Trophoblast cell (in vitro differentiated cells and primary cell): ENCODE results near the gene PPP1R3A.

Source experiments
- DNase-seq, 2 donors: peaks; one replicate each; pipeline ENCODE4 v3.0.0-alpha.2; 2016
- H2AFZ ChIP-seq: 2 replicates; pipeline ENCODE4 v1.6.1; 2013; ENCODE audit warnings: low read length, moderate library complexity, mild to moderate bottlenecking; ENCODE audit not compliant: insufficient read depth, poor library complexity
- H2AK5ac ChIP-seq: 2 replicates; pipeline ENCODE4 v1.6.1; 2013; ENCODE audit warnings: mild to moderate bottlenecking, low read length
- H2BK120ac ChIP-seq: 2 replicates; pipeline ENCODE4 v1.6.1; 2013; ENCODE audit warnings: low read length, mild to moderate bottlenecking, moderate library complexity; ENCODE audit not compliant: insufficient read depth, poor library complexity
- H2BK12ac ChIP-seq: 2 replicates; pipeline ENCODE4 v1.6.1; 2013; ENCODE audit warnings: mild to moderate bottlenecking, low read length, moderate library complexity
- H2BK5ac ChIP-seq: 2 replicates; pipeline ENCODE4 v1.6.1; 2013; ENCODE audit warnings: low read length, low read depth, moderate library complexity, mild to moderate bottlenecking; ENCODE audit not compliant: poor library complexity
- H3K14ac ChIP-seq: 2 replicates; pipeline ENCODE4 v1.6.1; 2013; ENCODE audit warnings: mild to moderate bottlenecking, low read length
- H3K18ac ChIP-seq: 2 replicates; pipeline ENCODE4 v1.6.1; 2013; ENCODE audit warnings: mild to moderate bottlenecking, low read length
- H3K23ac ChIP-seq: 2 replicates; pipeline ENCODE4 v1.6.1; 2013; ENCODE audit warnings: low read length
- H3K27ac ChIP-seq: 2 replicates; pipeline ENCODE4 v1.5.1; 2013; ENCODE audit warnings: low read depth, mild to moderate bottlenecking, inconsistent platforms, low read length, moderate library complexity
- H3K27me3 ChIP-seq: 2 replicates; pipeline ENCODE4 v1.6.1; 2013; ENCODE audit warnings: inconsistent platforms, mild to moderate bottlenecking, low read length, moderate library complexity; ENCODE audit not compliant: insufficient read depth
- H3K36me3 ChIP-seq, 2 experiments: 1 replicate in 1 of 2; 2 replicates in 1 of 2; pipeline ENCODE4 v1.6.1; 2013; ENCODE audit warnings: low read length in 2 of 2, mild to moderate bottlenecking in 2 of 2, moderate library complexity in 1 of 2; ENCODE audit not compliant: insufficient read depth in 2 of 2, control insufficient read depth in 1 of 2
- H3K4ac ChIP-seq: 2 replicates; pipeline ENCODE4 v1.6.1; 2013; ENCODE audit warnings: low read depth, mild to moderate bottlenecking, low read length, moderate library complexity
- H3K4me1 ChIP-seq, 2 experiments: 1 replicate in 1 of 2; 2 replicates in 1 of 2; pipeline ENCODE4 v1.6.1; 2013; ENCODE audit warnings: low read length in 2 of 2, mild to moderate bottlenecking in 2 of 2, moderate library complexity in 1 of 2; ENCODE audit not compliant: insufficient read depth in 2 of 2, control insufficient read depth in 1 of 2
- H3K4me2 ChIP-seq: 2 replicates; pipeline ENCODE4 v1.6.1; 2013; ENCODE audit warnings: inconsistent platforms, mild to moderate bottlenecking, low read length, moderate library complexity
- H3K4me3 ChIP-seq: 2 replicates; pipeline ENCODE4 v1.5.1; 2013; ENCODE audit warnings: mild to moderate bottlenecking, low read depth, low read length, inconsistent platforms
- H3K79me1 ChIP-seq: one replicate; pipeline ENCODE4 v1.6.1; 2013; ENCODE audit warnings: low read length
- H3K79me2 ChIP-seq: 2 replicates; pipeline ENCODE4 v1.6.1; 2013; ENCODE audit warnings: low read length, mild to moderate bottlenecking; ENCODE audit not compliant: control insufficient read depth, insufficient read depth, poor library complexity
- H3K9ac ChIP-seq: 2 replicates; pipeline ENCODE4 v1.6.1; 2013; ENCODE audit warnings: mild to moderate bottlenecking, low read length
- H3K9me3 ChIP-seq: 2 replicates; pipeline ENCODE4 v1.6.1; 2013; ENCODE audit warnings: low read depth, mild to moderate bottlenecking, control low read depth, inconsistent platforms, low read length; ENCODE audit not compliant: insufficient read depth
- H4K12ac ChIP-seq: 2 replicates; pipeline ENCODE4 v1.6.1; 2013; ENCODE audit warnings: low read depth, mild to moderate bottlenecking, low read length, moderate library complexity
- H4K8ac ChIP-seq: 2 replicates; pipeline ENCODE4 v1.6.1; 2013; ENCODE audit warnings: low read depth, mild to moderate bottlenecking, low read length, moderate library complexity
- H4K91ac ChIP-seq: one replicate; pipeline ENCODE4 v1.6.1; 2013; ENCODE audit warnings: low read depth, mild to moderate bottlenecking, low read length, moderate library complexity
- WGBS: extraction: QIAGEN DNeasy Blood & Tissue Kit; methylation state at CpG from one replicate; pipeline ENCODE4 v1.1.7; 2013; ENCODE audit warnings: missing lambda C conversion rate; ENCODE audit not compliant: insufficient read length, insufficient coverage; ENCODE audit errors: extremely low coverage; 5-methylcytosine and 5-hydroxymethylcytosine counted together

PPP1R3A gene

DNA sequence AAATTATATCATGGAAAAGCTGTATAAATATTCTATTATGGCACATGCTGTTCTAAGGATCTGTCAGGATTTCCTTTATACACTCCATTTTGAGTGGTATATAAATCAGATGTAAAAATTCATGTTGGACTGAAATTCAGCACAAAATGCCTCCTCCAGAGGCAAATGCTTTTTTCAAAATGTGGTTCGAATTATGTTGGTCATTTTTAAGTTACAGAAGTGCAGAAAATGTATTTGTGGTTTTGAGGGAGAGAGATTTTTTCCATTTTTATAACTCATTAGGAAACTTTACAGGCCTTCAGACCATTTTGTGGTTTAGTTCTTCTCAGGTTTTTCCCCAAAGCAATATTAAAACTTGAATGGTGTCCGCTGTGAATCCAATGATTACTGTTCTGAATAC is 2.9 kb downstream of the PPP1R3A start:
- no peak overlapping the region for H3K4ac ChIP-seq
- H3K9ac ChIP-seq = no peak overlapping the region
- H3K36me3 ChIP-seq = no peaks in the 10 kb centered on the region
- H4K12ac ChIP-seq = no peak overlapping the region
- no peak overlapping the region for H2BK120ac ChIP-seq
- H3K14ac ChIP-seq = no peak overlapping the region
- no peak overlapping the region for H3K18ac ChIP-seq
- H4K91ac ChIP-seq = no peak overlapping the region
- H3K23ac ChIP-seq = no peak overlapping the region
- H2BK12ac ChIP-seq = no peak overlapping the region
- no peak overlapping the region for H4K8ac ChIP-seq
- no peaks in the 10 kb centered on the region for H3K9me3 ChIP-seq
- no peak for DNase-seq
- H3K4me2 ChIP-seq = no peak overlapping the region
- no peak overlapping the region for H3K4me3 ChIP-seq
- H3K27ac ChIP-seq = no peak overlapping the region
- H3K79me1 ChIP-seq = no peaks in the 10 kb centered on the region
- no peak overlapping the region for H2BK5ac ChIP-seq
- no CpG with 5 or more reads among the region's 2 CpGs for WGBS
- H3K27me3 ChIP-seq = no peaks in the 10 kb centered on the region
- H3K79me2 ChIP-seq = no peaks in the 10 kb centered on the region
- no peak overlapping the region for H2AFZ ChIP-seq
- no peak overlapping the region for H2AK5ac ChIP-seq
- no peaks in the 10 kb centered on the region for H3K4me1 ChIP-seq

DNA sequence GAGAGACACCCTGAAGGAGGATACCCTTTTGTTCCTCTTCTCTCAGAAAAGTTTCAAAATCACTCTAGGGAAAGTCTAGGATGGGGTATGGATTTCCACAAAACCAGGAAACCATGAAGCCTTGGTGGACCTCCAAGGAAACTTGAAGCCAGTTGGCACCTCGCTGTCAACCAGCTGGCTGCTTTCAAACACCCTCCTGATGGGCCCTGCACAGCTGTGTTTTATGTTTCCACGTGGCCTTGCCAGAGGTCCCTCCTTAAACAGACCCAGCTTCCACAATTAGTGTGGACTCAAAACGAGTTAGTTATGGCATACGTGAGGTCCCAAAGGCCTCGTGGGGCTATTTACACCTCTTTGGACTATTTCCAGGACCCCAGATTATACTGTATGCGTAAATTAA is 5.9 kb downstream of the PPP1R3A start:
- Histone ChIP-seq H3K27me3 (no peaks in the 10 kb centered on the region), H3K79me1 (no peaks in the 10 kb centered on the region), H3K23ac (no peak overlapping the region), H2AFZ (no peak overlapping the region), H3K36me3 (no peaks in the 10 kb centered on the region), H2BK120ac (no peak overlapping the region), H2BK5ac (no peak overlapping the region), H3K9me3 (no peaks in the 10 kb centered on the region), H3K4me2 (no peak overlapping the region), H3K14ac (peak overlapping the region; percentile 30), H4K12ac (no peak overlapping the region), H2BK12ac (no peak overlapping the region), H3K4me3 (no peak overlapping the region), H2AK5ac (no peak overlapping the region), H3K18ac (no peak overlapping the region), H3K9ac (no peak overlapping the region), H3K79me2 (no peaks in the 10 kb centered on the region), H3K4ac (no peak overlapping the region), H3K4me1 (no peaks in the 10 kb centered on the region), H4K8ac (no peak overlapping the region), H3K27ac (no peak overlapping the region), H4K91ac (no peak overlapping the region)
- DNase-seq = no peak
- WGBS = no CpG with 5 or more reads among the region's 6 CpGs

DNA sequence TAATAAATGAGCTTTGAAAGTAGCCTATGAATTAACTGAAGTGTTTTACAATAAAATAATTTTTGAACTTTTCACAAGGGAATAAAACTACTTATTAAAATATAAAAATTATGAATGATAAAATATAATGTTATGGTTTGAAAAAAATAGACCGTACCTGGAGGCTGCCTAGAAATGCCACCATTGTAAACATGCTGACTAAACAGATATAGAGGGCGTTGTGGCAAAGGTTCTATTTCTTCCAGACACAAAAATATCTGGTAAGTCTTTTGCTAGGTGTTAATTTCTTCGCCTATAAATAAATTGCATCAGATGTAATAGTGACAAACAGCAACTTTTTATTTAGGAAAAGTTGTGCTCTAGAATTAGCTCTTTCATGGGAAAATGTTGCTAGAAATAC is 11.2 kb downstream of the PPP1R3A start:
- Histone ChIP-seq H3K27me3 (no peaks in the 10 kb centered on the region), H3K4me1 (no peaks in the 10 kb centered on the region), H3K36me3 (no peaks in the 10 kb centered on the region), H3K4me2 (no peak overlapping the region), H4K91ac (no peak overlapping the region), H3K79me1 (no peaks in the 10 kb centered on the region), H3K27ac (no peak overlapping the region), H3K9me3 (no peaks in the 10 kb centered on the region), H4K8ac (no peak overlapping the region), H3K23ac (no peak overlapping the region), H3K14ac (no peak overlapping the region), H2BK5ac (no peak overlapping the region), H3K4me3 (no peak overlapping the region), H3K4ac (no peak overlapping the region), H2AFZ (no peak overlapping the region), H4K12ac (no peak overlapping the region), H3K18ac (no peak overlapping the region), H3K79me2 (no peaks in the 10 kb centered on the region), H2BK12ac (no peak overlapping the region), H2BK120ac (no peak overlapping the region), H2AK5ac (no peak overlapping the region), H3K9ac (no peak overlapping the region)
- WGBS = no CpG with 5 or more reads among the region's 3 CpGs
- DNase-seq = no peak

DNA sequence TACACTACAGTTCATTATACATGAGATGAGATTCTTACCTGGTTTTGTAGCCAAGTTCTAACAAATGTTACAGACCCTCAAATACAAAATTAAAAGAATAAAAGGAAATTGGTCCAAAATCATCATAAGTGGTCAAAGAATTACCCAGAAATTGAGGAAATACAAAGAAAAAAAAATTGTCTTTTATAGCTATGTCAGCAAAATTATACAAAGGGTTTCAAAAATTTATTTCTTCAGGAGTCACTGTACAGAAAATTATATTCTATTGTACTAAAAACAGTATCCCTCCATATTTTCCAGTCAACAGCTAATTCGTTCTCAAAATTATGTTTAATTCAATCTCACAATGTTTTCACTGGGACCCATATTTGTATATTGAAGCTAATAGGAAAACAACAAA is 14.3 kb downstream of the PPP1R3A start:
- no peak overlapping the region for H2BK12ac ChIP-seq
- no peaks in the 10 kb centered on the region for H3K36me3 ChIP-seq
- H2AK5ac ChIP-seq = no peak overlapping the region
- no peak overlapping the region for H3K18ac ChIP-seq
- H3K9ac ChIP-seq = no peak overlapping the region
- H4K12ac ChIP-seq = no peak overlapping the region
- no peak overlapping the region for H3K4me2 ChIP-seq
- no peaks in the 10 kb centered on the region for H3K79me2 ChIP-seq
- H3K27me3 ChIP-seq = no peaks in the 10 kb centered on the region
- H3K23ac ChIP-seq = no peak overlapping the region
- no peak overlapping the region for H3K4me3 ChIP-seq
- no peak for DNase-seq
- no peaks in the 10 kb centered on the region for H3K9me3 ChIP-seq
- H2BK120ac ChIP-seq = no peak overlapping the region
- no peak overlapping the region for H4K8ac ChIP-seq
- no CpG with 5 or more reads among the region's 1 CpG for WGBS
- no peak overlapping the region for H3K4ac ChIP-seq
- H2BK5ac ChIP-seq = no peak overlapping the region
- H2AFZ ChIP-seq = no peak overlapping the region
- no peak overlapping the region for H4K91ac ChIP-seq
- H3K14ac ChIP-seq = no peak overlapping the region
- no peak overlapping the region for H3K27ac ChIP-seq
- H3K79me1 ChIP-seq = no peaks in the 10 kb centered on the region
- H3K4me1 ChIP-seq = no peaks in the 10 kb centered on the region
